ENCODE data around the gene USP32. TPM values are rescaled to one million over a fixed set of nuclear protein-coding genes. Genes with fewer than 3 reads are reported as not detected.

Gene USP32
- total and polyA plus RNA-seq, 7 experiments from 2014 or later: 6.6 to 58.1 (median 35.2) TPM

Other genes with a start within 250 kb of the USP32 start
- not detected for gene CA4, start 242.2 kb downstream of the USP32 start, total RNA-seq
- not detected for gene CA4, start 242.2 kb downstream of the USP32 start, polyA plus RNA-seq
- not detected for gene CHCT1, start 30.4 kb upstream of the USP32 start, total RNA-seq
- gene CHCT1, start 30.4 kb upstream of the USP32 start, polyA plus RNA-seq: not detected
- 10 to 100 TPM; 24.2 to 47.5 (median 33.0) TPM for gene APPBP2, start 134.1 kb upstream of the USP32 start, total RNA-seq
- 10 to 100 TPM; 23.4 to 28.7 TPM for gene APPBP2, start 134.1 kb upstream of the USP32 start, polyA plus RNA-seq
- 10 to 100 TPM; 13.5 to 18.8 (median 17.7) TPM for gene PPM1D, start 208.1 kb upstream of the USP32 start, total RNA-seq
- 10 to 100 TPM in 1 of 2 donors, 1 to 10 TPM in 1; 8.6 to 14.2 TPM for gene PPM1D, start 208.1 kb upstream of the USP32 start, polyA plus RNA-seq